ENCODE data around the gene PLEKHA8. TPM values are rescaled to one million over a fixed set of nuclear protein-coding genes. Genes with fewer than 3 reads are reported as not detected.

Gene PLEKHA8
- total RNA-seq, 2 experiments from 2014 or later = 11.0 to 31.7 TPM

GRCh38 chr7:30136117-30136731 is 108.0 kb downstream of the PLEKHA8 start:
- DNase-seq (ENCODE audit: low spot score) = no peak
- Histone ChIP-seq H2AFZ (ENCODE audit: low read length) (no peak overlapping the region; the same call in 1 of the 2 replicates), H3K9me2 (ENCODE audit: insufficient read depth, low read length) (no peaks in the 10 kb centered on the region), H3K4me2 (ENCODE audit: low read length) (peak overlapping the region; percentile 88), H3K9me3 (ENCODE audit: low read length) (no peaks in the 10 kb centered on the region), H3K36me3 (ENCODE audit: insufficient read depth, low read length) (no peaks in the 10 kb centered on the region), H3K79me2 (ENCODE audit: insufficient read depth, low read depth, low read length) (no peaks in the 10 kb centered on the region), H3K4me1 (ENCODE audit: insufficient read depth, low read length, poor library complexity, severe bottlenecking) (peaks cover 9% of the 10 kb centered on the region), H3K4me3 (ENCODE audit: low read depth, low read length, poor library complexity, severe bottlenecking) (peak overlapping the region; percentile 74), H4K20me1 (ENCODE audit: insufficient read depth, low read length) (no peaks in the 10 kb centered on the region), H3K27ac (ENCODE audit: low read depth, low read length, poor library complexity, severe bottlenecking) (no peak overlapping the region)
- BruUV-seq (replicated peaks) = no TSS peak
- intact Hi-C loops (cut with micrococcal nuclease; ENCODE audit: unreplicated experiment) = no loop called here
- CTCF ChIA-PET (ENCODE audit: unreplicated experiment) = no interaction called here
- POLR2A ChIA-PET = no interaction called here
- TF ChIP-seq EZH2phosphoT487 (IDR thresholded peaks at IDR 0.05; ENCODE audit: borderline replicate concordance, low read depth, low read length) (no peak), CTCF (conservative IDR thresholded peaks at IDR 0.05; ENCODE audit: low read length) (no peak)

GRCh38 chr7:30136743-30137485 is 108.7 kb downstream of the PLEKHA8 start:
- no peak for DNase-seq (ENCODE audit: low spot score)
- no peaks in the 10 kb centered on the region for H4K20me1 ChIP-seq (ENCODE audit: insufficient read depth, low read length)
- POLR2A ChIA-PET = no interaction called here
- H3K27ac ChIP-seq (ENCODE audit: low read depth, low read length, poor library complexity, severe bottlenecking) = no peak overlapping the region
- no peaks in the 10 kb centered on the region for H3K9me2 ChIP-seq (ENCODE audit: insufficient read depth, low read length)
- no peaks in the 10 kb centered on the region for H3K36me3 ChIP-seq (ENCODE audit: insufficient read depth, low read length)
- H3K4me1 ChIP-seq (ENCODE audit: insufficient read depth, low read length, poor library complexity, severe bottlenecking) = peaks cover 9% of the 10 kb centered on the region
- H3K79me2 ChIP-seq (ENCODE audit: insufficient read depth, low read depth, low read length) = no peaks in the 10 kb centered on the region
- BruUV-seq (replicated peaks) = no TSS peak
- no peaks in the 10 kb centered on the region for H3K9me3 ChIP-seq (ENCODE audit: low read length)
- no peak overlapping the region for H3K4me2 ChIP-seq (ENCODE audit: low read length)
- TF ChIP-seq CTCF (conservative IDR thresholded peaks at IDR 0.05; ENCODE audit: low read length) = no peak
- no peak overlapping the region for H2AFZ ChIP-seq (ENCODE audit: low read length)
- CTCF ChIA-PET (ENCODE audit: unreplicated experiment) = no interaction called here
- intact Hi-C loops (cut with micrococcal nuclease; ENCODE audit: unreplicated experiment) = no loop called here
- H3K4me3 ChIP-seq (ENCODE audit: low read depth, low read length, poor library complexity, severe bottlenecking) = no peak overlapping the region

- Histone ChIP-seq H3K9me2 (ENCODE audit: insufficient read depth, low read length) (no peaks in the 10 kb centered on the region), H3K4me1 (ENCODE audit: insufficient read depth, low read length, poor library complexity, severe bottlenecking) (peaks cover 3% of the 10 kb centered on the region), H3K4me3 (ENCODE audit: low read depth, low read length, poor library complexity, severe bottlenecking) (no peak overlapping the region), H3K79me2 (ENCODE audit: insufficient read depth, low read depth, low read length) (no peaks in the 10 kb centered on the region), H3K27ac (ENCODE audit: low read depth, low read length, poor library complexity, severe bottlenecking) (no peak overlapping the region), H3K36me3 (ENCODE audit: insufficient read depth, low read length) (no peaks in the 10 kb centered on the region), H3K4me2 (ENCODE audit: low read length) (no peak overlapping the region), H3K9me3 (ENCODE audit: low read length) (no peaks in the 10 kb centered on the region), H2AFZ (ENCODE audit: low read length) (no peak overlapping the region), H4K20me1 (ENCODE audit: insufficient read depth, low read length) (no peaks in the 10 kb centered on the region)
- DNase-seq (ENCODE audit: low spot score) = no peak
- TF ChIP-seq EZH2phosphoT487 (IDR thresholded peaks at IDR 0.05; ENCODE audit: borderline replicate concordance, low read depth, low read length) = no peak
- no peak for TF ChIP-seq CTCF (conservative IDR thresholded peaks at IDR 0.05; ENCODE audit: low read length)
- no TSS peak for BruUV-seq (replicated peaks)
- POLR2A ChIA-PET = no interaction called here
- intact Hi-C loops (cut with micrococcal nuclease; ENCODE audit: unreplicated experiment) = no loop called here
- CTCF ChIA-PET (ENCODE audit: unreplicated experiment) = no interaction called here
Observed at GRCh38 chr7:30139836-30140384, 111.7 kb downstream of the PLEKHA8 start.
